GM23338 (cell line): ENCODE measurements around the gene RNF130.

Experiments
- CREB1 ChIP-seq: fragments of 250-450 bp; sonication (Bioruptor Pico); IDR thresholded peaks from 2 replicates; pipeline ENCODE4 v1.5.0; 2020; ENCODE audit warnings: low read depth, mild to moderate bottlenecking, moderate library complexity
- CTCF ChIP-seq, 2 experiments: fragments of 200-600 bp in 1 of 2; sonication (generic) in 1 of 2; conservative IDR thresholded peaks; 2 replicates each; pipeline versions ENCODE4 v1.5.1 to v1.6.1; 2016 to 2017; ENCODE audit warnings: antibody characterized with exemption in 2 of 2, low read depth in 2 of 2, mild to moderate bottlenecking in 2 of 2, moderate library complexity in 1 of 2
- ETS1 ChIP-seq: IDR thresholded peaks from 2 replicates; pipeline ENCODE4 v1.6.1; 2016; ENCODE audit warnings: antibody characterized with exemption
- EZH2 ChIP-seq: fragments of 200-600 bp; sonication (generic); IDR thresholded peaks from one replicate; pipeline ENCODE4 v1.8.0; 2017; ENCODE audit warnings: antibody characterized with exemption, mild to moderate bottlenecking, low read depth; ENCODE audit not compliant: unreplicated experiment
- EZH2phosphoT487 ChIP-seq: fragments of 200-600 bp; sonication (generic); IDR thresholded peaks from one replicate; pipeline ENCODE4 v1.8.1; 2018; ENCODE audit warnings: antibody characterized with exemption; ENCODE audit not compliant: unreplicated experiment
- JUNB ChIP-seq: IDR thresholded peaks from one replicate; pipeline ENCODE4 v1.6.1; 2016; ENCODE audit warnings: antibody characterized with exemption; ENCODE audit not compliant: unreplicated experiment
- POLR2AphosphoS5 ChIP-seq: IDR thresholded peaks from 2 replicates; pipeline ENCODE4 v1.6.1; 2016; ENCODE audit warnings: antibody characterized with exemption, low read depth
- REST ChIP-seq: IDR thresholded peaks from one replicate; pipeline ENCODE4 v1.6.1; 2018; ENCODE audit warnings: antibody characterized with exemption; ENCODE audit not compliant: unreplicated experiment
- STAT1 ChIP-seq: IDR thresholded peaks from one replicate; pipeline ENCODE4 v1.6.1; 2016; ENCODE audit warnings: antibody characterized with exemption; ENCODE audit not compliant: unreplicated experiment
- ZNF462 ChIP-seq: fragments of 250-450 bp; sonication (Bioruptor Pico); IDR thresholded peaks from 2 replicates; pipeline ENCODE4 v1.5.0; 2020; ENCODE audit warnings: mild to moderate bottlenecking, moderate library complexity

- TF ChIP-seq CTCF (conservative IDR thresholded peaks at IDR 0.05; ENCODE audit: low read depth in 2 of 2) (no peak), ZNF462 (CRISPR knock-in tag) (no peak), EZH2 (no peak), POLR2AphosphoS5 (no peak), EZH2phosphoT487 (no peak), STAT1 (no peak), CREB1 (CRISPR knock-in tag) (no peak), REST (no peak), JUNB (no peak), ETS1 (no peak)
Observed at GRCh38 chr5:180116077-180116999, 44.8 kb upstream of the RNF130 start.
